Fibroblast of mammary gland (primary cell): ENCODE data around the gene MAG.

Experiments
- DNase-seq: peaks from one replicate; pipeline ENCODE4 v3.0.0-alpha.2; 2010; ENCODE audit warnings: low read depth
- H3K4me3 ChIP-seq: 2 replicates; pipeline ENCODE4 v1.5.1; 2011; ENCODE audit warnings: low read depth, mild to moderate bottlenecking, low read length, moderate library complexity; ENCODE audit not compliant: control insufficient read depth
- CTCF ChIP-seq: conservative IDR thresholded peaks from 2 replicates; pipeline ENCODE4 v1.5.1; 2011; ENCODE audit warnings: low read depth, low read length, inconsistent platforms; ENCODE audit not compliant: control insufficient read depth, insufficient read depth

MAG gene

GRCh38 chr19:35301961-35302360 is 10.0 kb downstream of the MAG start:
- no peak for DNase-seq
- no peak for TF ChIP-seq CTCF
- no peak overlapping the region for H3K4me3 ChIP-seq

- no peak overlapping the region for H3K4me3 ChIP-seq
- DNase-seq, result no peak
- no peak for TF ChIP-seq CTCF
These were observed 10.5 kb downstream of the MAG start for GRCh38 chr19:35302446-35302845.

GRCh38 chr19:35303357-35303915 is 11.5 kb downstream of the MAG start:
- no peak overlapping the region for H3K4me3 ChIP-seq
- no peak for DNase-seq
- TF ChIP-seq CTCF, result no peak

- TF ChIP-seq CTCF, result no peak
- no peak overlapping the region for H3K4me3 ChIP-seq
- no peak for DNase-seq
These were observed 12.1 kb downstream of the MAG start for GRCh38 chr19:35304036-35304435.

- no peak for TF ChIP-seq CTCF
- no peak overlapping the region for H3K4me3 ChIP-seq
- DNase-seq, result no peak
These were observed 13.2 kb downstream of the MAG start for GRCh38 chr19:35305181-35305580.

GRCh38 chr19:35306473-35307246 is 14.7 kb downstream of the MAG start:
- TF ChIP-seq CTCF, result no peak
- H3K4me3 ChIP-seq, result no peak overlapping the region
- no peak for DNase-seq

GRCh38 chr19:35307931-35308330 is 16.0 kb downstream of the MAG start:
- no peak for TF ChIP-seq CTCF
- no peak for DNase-seq
- no peak overlapping the region for H3K4me3 ChIP-seq
